Activated naive CD8-positive, alpha-beta T cell treated with anti-CD3 and anti-CD28 coated beads for 36 hours (primary cell): Measurements from ENCODE around the gene SWT1. TPM values are rescaled to one million over a fixed set of nuclear protein-coding genes. Genes with fewer than 3 reads are reported as not detected.
"Not testable (repeated sequence)": the region's sequence is repeated elsewhere in the genome, so short reads cannot be mapped to it uniquely, and the experiment has no call there.

Source experiments
- DNase-seq: peaks from one replicate; pipeline ENCODE4 v3.0.0; 2021
- H3K27ac Mint-ChIP-seq: one replicate; pipeline ENCODE4 v1.8.0; 2022; ENCODE audit warnings: mild to moderate bottlenecking, moderate library complexity, mixed read lengths
- H3K27me3 Mint-ChIP-seq: one replicate; pipeline ENCODE4 v1.8.0; 2022; ENCODE audit warnings: mild to moderate bottlenecking, mixed read lengths
- H3K36me3 Mint-ChIP-seq: one replicate; pipeline ENCODE4 v1.8.0; 2021; ENCODE audit warnings: mild to moderate bottlenecking, mixed read lengths
- H3K4me1 Mint-ChIP-seq: one replicate; pipeline ENCODE4 v1.8.0; 2021; ENCODE audit warnings: mixed read lengths
- H3K4me3 Mint-ChIP-seq: one replicate; pipeline ENCODE4 v1.8.0; 2022; ENCODE audit warnings: mild to moderate bottlenecking, moderate library complexity, mixed read lengths
- H3K9me3 Mint-ChIP-seq: one replicate; pipeline ENCODE4 v1.8.0; 2022; ENCODE audit warnings: mixed read lengths
- total RNA-seq, 2 experiments: library from RNA; stranded (reverse); gene quantifications; one replicate each; pipeline ENCODE4 v1.2.3, GENCODE V29; 2021

SWT1 gene
- total RNA-seq, 2 experiments from 2014 or later = 1.4 to 1.8 TPM

- no peak overlapping the region for H3K4me3 Mint-ChIP-seq
- peaks cover 6% of the 10 kb centered on the region for H3K4me1 Mint-ChIP-seq
- H3K27ac Mint-ChIP-seq = no peak overlapping the region
- peaks cover 4% of the 10 kb centered on the region for H3K9me3 Mint-ChIP-seq
- peaks cover 3% of the 10 kb centered on the region for H3K36me3 Mint-ChIP-seq
- no peaks in the 10 kb centered on the region for H3K27me3 Mint-ChIP-seq
- no peak for DNase-seq
Observed at GRCh38 chr1:185250063-185250462, 93.1 kb downstream of the SWT1 start.

- not testable (repeated sequence) for H3K4me1 Mint-ChIP-seq, H3K27ac Mint-ChIP-seq, H3K9me3 Mint-ChIP-seq, H3K4me3 Mint-ChIP-seq, H3K27me3 Mint-ChIP-seq, DNase-seq, H3K36me3 Mint-ChIP-seq
Observed at GRCh38 chr1:185251928-185252327, 95.0 kb downstream of the SWT1 start.

GRCh38 chr1:185252404-185252803 lies 95.4 kb downstream of the SWT1 start:
- DNase-seq, H3K4me3 Mint-ChIP-seq, H3K9me3 Mint-ChIP-seq, H3K27me3 Mint-ChIP-seq, H3K4me1 Mint-ChIP-seq, H3K36me3 Mint-ChIP-seq, H3K27ac Mint-ChIP-seq: not testable (repeated sequence)

GRCh38 chr1:185255595-185255994 lies 98.6 kb downstream of the SWT1 start:
- H3K36me3 Mint-ChIP-seq, DNase-seq, H3K27ac Mint-ChIP-seq, H3K4me3 Mint-ChIP-seq, H3K9me3 Mint-ChIP-seq, H3K4me1 Mint-ChIP-seq, H3K27me3 Mint-ChIP-seq: not testable (repeated sequence)

DNA sequence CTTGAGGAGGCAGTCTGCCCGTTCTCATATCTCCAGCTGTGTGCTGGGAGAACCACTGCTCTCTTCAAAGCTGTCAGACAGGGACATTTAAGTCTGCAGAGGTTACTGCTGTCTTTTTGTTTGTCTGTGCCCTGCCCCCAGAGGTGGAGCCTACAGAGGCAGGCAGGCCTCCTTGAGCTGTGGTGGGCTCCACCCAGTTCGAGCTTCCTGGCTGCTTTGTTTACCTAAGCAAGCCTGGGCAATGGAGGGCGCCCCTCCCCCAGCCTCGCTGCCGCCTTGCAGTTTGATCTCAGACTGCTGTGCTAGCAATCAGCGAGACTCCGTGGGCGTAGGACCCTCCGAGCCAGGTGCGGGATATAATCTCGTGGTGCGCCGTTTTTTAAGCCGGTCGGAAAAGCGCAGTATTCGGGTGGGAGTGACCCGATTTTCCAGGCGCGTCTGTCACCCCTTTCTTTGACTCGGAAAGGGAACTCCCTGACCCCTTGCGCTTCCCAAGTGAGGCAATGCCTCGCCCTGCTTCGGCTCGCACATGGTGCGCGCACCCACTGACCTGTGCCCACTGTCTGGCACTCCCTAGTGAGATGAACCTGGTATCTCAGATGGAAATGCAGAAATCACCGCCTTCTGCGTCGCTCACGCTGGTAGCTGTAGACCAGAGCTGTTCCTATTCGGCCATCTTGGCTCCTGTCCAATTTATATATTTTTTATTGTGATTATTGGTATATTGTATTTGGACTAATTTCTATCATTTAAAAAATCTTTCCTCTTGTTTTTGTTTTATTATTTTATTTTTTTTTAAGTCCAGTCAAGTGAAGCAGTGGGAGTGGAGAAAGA lies 100.4 kb downstream of the SWT1 start:
- H3K4me3 Mint-ChIP-seq, DNase-seq, H3K4me1 Mint-ChIP-seq, H3K9me3 Mint-ChIP-seq, H3K27ac Mint-ChIP-seq, H3K27me3 Mint-ChIP-seq: not testable (repeated sequence)
- H3K36me3 Mint-ChIP-seq = peaks cover 13% of the 10 kb centered on the region

DNA sequence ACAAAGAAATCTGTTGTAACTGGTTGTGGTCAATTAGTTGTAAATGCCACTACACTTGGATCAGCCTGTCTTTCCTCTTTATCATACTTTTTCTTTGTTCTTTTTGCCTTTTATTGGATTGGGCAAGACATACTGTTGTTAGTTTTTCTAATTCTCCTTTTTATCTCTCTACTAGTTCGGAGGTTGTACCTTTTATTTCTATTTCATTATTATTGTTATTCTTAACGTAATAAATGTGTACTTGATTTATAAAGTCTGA lies 100.9 kb downstream of the SWT1 start:
- Mint-ChIP-seq H3K27ac (no peak overlapping the region), H3K9me3 (peaks cover 9% of the 10 kb centered on the region), H3K27me3 (no peaks in the 10 kb centered on the region), H3K36me3 (peaks cover 13% of the 10 kb centered on the region), H3K4me3 (no peak overlapping the region), H3K4me1 (peaks cover 5% of the 10 kb centered on the region)
- no peak for DNase-seq

GRCh38 chr1:185258676-185259075 lies 101.7 kb downstream of the SWT1 start:
- H3K27ac Mint-ChIP-seq = no peak overlapping the region
- H3K4me3 Mint-ChIP-seq = no peak overlapping the region
- no peak for DNase-seq
- peaks cover 13% of the 10 kb centered on the region for H3K36me3 Mint-ChIP-seq
- H3K27me3 Mint-ChIP-seq = no peaks in the 10 kb centered on the region
- peaks cover 5% of the 10 kb centered on the region for H3K4me1 Mint-ChIP-seq
- peaks cover 9% of the 10 kb centered on the region for H3K9me3 Mint-ChIP-seq

- peaks cover 5% of the 10 kb centered on the region for H3K4me1 Mint-ChIP-seq
- H3K9me3 Mint-ChIP-seq = peaks cover 5% of the 10 kb centered on the region
- peaks cover 10% of the 10 kb centered on the region for H3K36me3 Mint-ChIP-seq
- no peak overlapping the region for H3K27ac Mint-ChIP-seq
- no peak overlapping the region for H3K4me3 Mint-ChIP-seq
- H3K27me3 Mint-ChIP-seq = no peaks in the 10 kb centered on the region
- no peak for DNase-seq
Observed at GRCh38 chr1:185260611-185261010, 103.6 kb downstream of the SWT1 start.

- peaks cover 5% of the 10 kb centered on the region for H3K9me3 Mint-ChIP-seq
- no peak overlapping the region for H3K27ac Mint-ChIP-seq
- peaks cover 10% of the 10 kb centered on the region for H3K36me3 Mint-ChIP-seq
- DNase-seq = no peak
- no peaks in the 10 kb centered on the region for H3K27me3 Mint-ChIP-seq
- H3K4me1 Mint-ChIP-seq = peaks cover 5% of the 10 kb centered on the region
- no peak overlapping the region for H3K4me3 Mint-ChIP-seq
Observed at GRCh38 chr1:185262151-185262550, 105.2 kb downstream of the SWT1 start.

- Mint-ChIP-seq H3K27ac (no peak overlapping the region), H3K36me3 (peaks cover 10% of the 10 kb centered on the region), H3K4me3 (no peak overlapping the region), H3K27me3 (no peaks in the 10 kb centered on the region), H3K4me1 (peaks cover 3% of the 10 kb centered on the region), H3K9me3 (peaks cover 3% of the 10 kb centered on the region)
- DNase-seq = no peak
Observed at GRCh38 chr1:185263292-185263691, 106.3 kb downstream of the SWT1 start.

DNA sequence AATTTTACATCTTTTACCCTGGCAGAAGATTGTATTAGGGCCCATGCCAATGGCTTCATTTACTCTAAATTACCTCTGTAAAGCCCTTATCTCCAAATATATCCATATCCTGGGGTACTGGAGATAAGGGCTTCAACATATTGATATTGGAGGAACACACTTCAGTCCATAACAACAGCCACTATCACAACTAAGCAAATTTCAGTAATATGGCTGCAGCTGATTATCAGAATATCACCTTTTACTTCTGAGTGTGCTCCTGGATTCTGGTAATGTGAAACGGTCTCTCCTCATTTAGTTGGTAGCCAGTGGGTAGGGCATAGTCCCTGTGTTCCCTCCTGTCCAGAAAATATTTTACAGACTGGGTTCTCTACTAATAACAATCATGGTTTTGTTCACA lies 106.8 kb downstream of the SWT1 start:
- H3K27ac Mint-ChIP-seq = no peak overlapping the region
- H3K4me3 Mint-ChIP-seq = no peak overlapping the region

DNA sequence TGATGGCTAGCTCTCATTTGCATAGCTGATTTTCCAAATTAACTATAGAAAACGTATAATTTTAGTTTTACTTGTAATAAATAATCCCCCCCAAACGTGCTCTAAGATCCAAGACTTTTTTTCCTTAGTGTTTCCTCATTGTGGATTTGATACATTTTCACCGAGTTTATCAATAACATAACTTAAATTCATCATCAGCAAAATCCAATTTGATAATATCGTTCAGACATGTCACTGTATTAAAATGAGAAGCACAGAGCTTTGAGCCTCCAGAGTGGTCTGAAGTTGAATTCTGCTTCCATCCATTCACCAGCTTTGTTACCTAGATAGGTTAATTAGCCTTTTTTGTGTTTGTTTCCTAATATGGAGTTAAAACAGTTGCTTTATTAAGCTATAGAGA lies 108.3 kb downstream of the SWT1 start:
- H3K36me3 Mint-ChIP-seq = peaks cover 6% of the 10 kb centered on the region
- DNase-seq = no peak
- no peaks in the 10 kb centered on the region for H3K27me3 Mint-ChIP-seq
- no peak overlapping the region for H3K4me3 Mint-ChIP-seq
- no peaks in the 10 kb centered on the region for H3K9me3 Mint-ChIP-seq
- no peak overlapping the region for H3K27ac Mint-ChIP-seq
- H3K4me1 Mint-ChIP-seq = no peaks in the 10 kb centered on the region

More for the DNA sequence above, 106.8 kb downstream of the SWT1 start:
- Mint-ChIP-seq H3K27me3 (no peaks in the 10 kb centered on the region), H3K4me1 (peaks cover under 1% of the 10 kb centered on the region), H3K36me3 (peaks cover 8% of the 10 kb centered on the region), H3K9me3 (peaks cover 3% of the 10 kb centered on the region)
- no peak for DNase-seq

DNA sequence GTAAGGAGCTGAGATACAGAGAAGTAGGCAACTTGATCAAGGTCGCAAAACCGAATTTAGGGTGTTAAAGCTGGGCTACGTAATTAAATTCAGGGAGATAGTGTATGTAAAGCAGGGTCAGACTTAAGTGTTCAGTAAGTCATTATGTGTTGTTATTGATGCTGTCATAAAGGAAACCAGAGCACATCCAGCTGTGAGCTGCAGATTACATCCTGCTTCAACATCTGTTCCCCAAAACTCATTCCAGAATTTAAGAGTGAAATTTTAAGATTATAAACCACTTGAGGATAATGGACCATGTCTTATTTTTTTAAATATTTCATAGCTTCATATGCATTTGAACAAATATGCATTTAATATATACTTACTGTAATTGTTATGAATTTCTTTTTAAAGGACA lies 110.3 kb downstream of the SWT1 start:
- Mint-ChIP-seq H3K9me3 (no peaks in the 10 kb centered on the region), H3K36me3 (no peaks in the 10 kb centered on the region), H3K4me3 (no peak overlapping the region), H3K4me1 (no peaks in the 10 kb centered on the region), H3K27ac (no peak overlapping the region), H3K27me3 (no peaks in the 10 kb centered on the region)
- DNase-seq = no peak

- no peak overlapping the region for H3K27ac Mint-ChIP-seq
- no peaks in the 10 kb centered on the region for H3K27me3 Mint-ChIP-seq
- no peak overlapping the region for H3K4me3 Mint-ChIP-seq
- H3K4me1 Mint-ChIP-seq = no peaks in the 10 kb centered on the region
- DNase-seq = no peak
- no peaks in the 10 kb centered on the region for H3K36me3 Mint-ChIP-seq
- H3K9me3 Mint-ChIP-seq = no peaks in the 10 kb centered on the region
Observed at GRCh38 chr1:185267701-185268100, 110.7 kb downstream of the SWT1 start.

- no peak for DNase-seq
- Mint-ChIP-seq H3K36me3 (no peaks in the 10 kb centered on the region), H3K27ac (no peak overlapping the region), H3K4me1 (no peaks in the 10 kb centered on the region), H3K27me3 (no peaks in the 10 kb centered on the region), H3K4me3 (no peak overlapping the region), H3K9me3 (no peaks in the 10 kb centered on the region)
Observed at GRCh38 chr1:185268352-185268751, 111.4 kb downstream of the SWT1 start.

- Mint-ChIP-seq H3K27me3 (no peaks in the 10 kb centered on the region), H3K27ac (no peak overlapping the region), H3K36me3 (no peaks in the 10 kb centered on the region), H3K4me1 (no peaks in the 10 kb centered on the region), H3K9me3 (no peaks in the 10 kb centered on the region), H3K4me3 (no peak overlapping the region)
- DNase-seq = no peak
Observed at GRCh38 chr1:185271921-185272320, 115.0 kb downstream of the SWT1 start.
